Jurkat, Clone E6-1 (cell line): ENCODE data around the gene SYCP2L. TPM values are rescaled to one million over a fixed set of nuclear protein-coding genes. Genes with fewer than 3 reads are reported as not detected.
A peak's percentile ranks its signal among the peaks of the same experiment; 100 is the strongest.
"Not testable (repeated sequence)": the region's sequence is repeated elsewhere in the genome, so short reads cannot be mapped to it uniquely, and the experiment has no call there.

Source experiments
- DNase-seq: peaks from one replicate; pipeline ENCODE4 v3.0.0-alpha.2; 2011; ENCODE audit warnings: low read depth, low spot score
- H3K4me3 ChIP-seq: 2 replicates; pipeline ENCODE4 v1.5.1; 2011; ENCODE audit warnings: mild to moderate bottlenecking, low read length, control low read depth, moderate library complexity
- polyA plus RNA-seq: library from polyadenylated mRNA; unstranded; fragments of >200 nt; gene quantifications from one replicate; pipeline ENCODE4 v1.2.1, GENCODE V29; 2012; ENCODE audit warnings: missing spikeins; ENCODE audit not compliant: insufficient read length, insufficient read depth

The SYCP2L gene
- 1.1 TPM for polyA plus RNA-seq

- no peak for DNase-seq
- H3K4me3 ChIP-seq = no peak within 1 kb of the TSS
Measured at GRCh38 chr6:10886691-10887502, at the start of gene SYCP2L. Gene SYCP2L, plus strand, starts transcription at chr6:10887052. Its CDS starts 75 bp downstream, at chr6:10887127.

GRCh38 chr6:10837622-10837994 is 49.2 kb upstream of the SYCP2L start:
- H3K4me3 ChIP-seq = peak overlapping the region; percentile 49; the same call in 1 of the 2 replicates
- no peak for DNase-seq

GRCh38 chr6:10837995-10838793 is 48.7 kb upstream of the SYCP2L start, which contains the start of gene MAK:
Gene MAK, minus strand, starts transcription at chr6:10838539. Its CDS starts 7,891 bp downstream, at chr6:10830648.
- peak; percentile 71 for DNase-seq
- H3K4me3 ChIP-seq = peak within 1 kb of the TSS; percentile 49

DNA sequence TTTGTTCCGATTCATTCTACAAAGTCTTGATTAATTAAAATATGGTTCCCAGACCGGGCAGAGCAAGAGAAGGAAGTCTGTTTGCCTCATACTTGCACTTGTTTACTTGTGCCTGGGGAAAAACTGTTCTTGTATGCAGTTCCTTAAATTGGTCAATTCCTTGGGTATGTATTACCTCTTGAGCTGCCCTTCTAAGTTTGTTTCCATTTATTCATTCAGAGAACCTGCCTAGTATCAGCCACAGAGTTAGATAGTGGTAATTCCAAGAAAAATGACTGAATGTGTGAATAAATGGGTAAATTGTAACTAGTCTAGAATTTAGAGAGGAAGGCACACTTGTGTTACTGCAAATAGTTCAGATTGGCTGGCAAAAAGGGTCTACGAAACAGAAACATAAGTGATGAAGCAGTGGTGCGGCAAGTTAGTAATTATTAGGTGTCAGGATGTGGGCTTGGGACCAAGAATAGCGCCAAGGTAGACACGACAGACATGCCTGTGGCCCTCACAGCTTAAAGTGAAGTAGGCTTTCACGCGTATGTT is 48.0 kb upstream of the SYCP2L start:
- peak overlapping the region; percentile 49 for H3K4me3 ChIP-seq
- no peak for DNase-seq

GRCh38 chr6:10843554-10843953 is 43.3 kb upstream of the SYCP2L start:
- DNase-seq = no peak

GRCh38 chr6:10847684-10848083 is 39.2 kb upstream of the SYCP2L start:
- DNase-seq = no peak
- no peak overlapping the region for H3K4me3 ChIP-seq

More at GRCh38 chr6:10843554-10843953, 43.3 kb upstream of the SYCP2L start:
- H3K4me3 ChIP-seq = no peak overlapping the region

- no peak overlapping the region for H3K4me3 ChIP-seq
- DNase-seq = no peak
Measured at GRCh38 chr6:10849901-10850300, 37.0 kb upstream of the SYCP2L start.

DNA sequence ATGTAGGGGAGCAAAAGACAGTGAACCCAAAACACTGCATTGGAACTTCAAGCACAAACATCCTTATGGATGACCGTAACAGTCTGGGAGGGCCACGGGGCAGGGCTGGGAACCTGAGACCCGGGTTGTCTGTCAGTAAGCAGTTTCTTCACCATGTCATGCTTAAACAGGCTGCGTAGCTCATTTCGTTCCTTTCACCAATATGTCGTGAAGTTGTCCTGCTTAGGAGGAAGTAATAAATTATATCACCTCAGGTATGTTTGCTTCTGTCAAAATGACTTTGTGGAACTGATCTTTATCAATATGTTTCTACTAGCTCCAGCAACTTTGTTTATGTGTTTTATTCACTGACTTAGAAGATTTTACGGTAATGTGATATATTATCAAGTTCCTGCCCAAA is 36.1 kb upstream of the SYCP2L start:
- no peak overlapping the region for H3K4me3 ChIP-seq
- DNase-seq = no peak

DNA sequence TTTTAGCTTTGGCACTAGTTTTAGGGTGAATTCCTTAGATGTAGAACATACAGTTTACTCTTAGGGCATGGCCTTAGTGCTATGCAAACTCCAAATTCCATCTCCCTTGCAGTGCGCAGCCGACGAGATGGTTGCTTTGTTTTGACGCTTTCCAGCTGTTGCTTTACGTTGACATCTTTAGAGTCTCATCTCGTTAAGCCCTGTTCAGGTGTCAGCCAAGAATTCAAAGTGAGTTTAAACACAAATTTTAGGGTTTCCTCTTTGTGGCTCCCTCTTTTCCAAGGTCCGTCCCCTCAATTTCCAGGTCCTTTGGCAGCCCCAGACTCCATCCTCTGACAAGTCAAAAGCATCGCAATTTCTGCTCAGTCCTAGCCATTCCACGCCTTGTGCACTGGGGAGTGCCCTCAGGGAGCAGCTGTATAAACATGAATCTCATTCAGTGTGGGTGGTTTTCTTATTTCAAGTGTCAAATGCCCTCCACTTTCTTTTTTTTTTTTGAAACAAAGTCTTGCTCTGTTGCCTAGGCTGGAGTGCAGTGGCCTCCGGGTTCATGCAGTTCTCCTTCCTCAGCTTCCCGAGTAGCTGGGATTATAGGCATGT is 34.4 kb upstream of the SYCP2L start:
- no peak for DNase-seq
- no peak overlapping the region for H3K4me3 ChIP-seq

- not testable (repeated sequence) for DNase-seq, H3K4me3 ChIP-seq
Measured at GRCh38 chr6:10853849-10854300, 33.0 kb upstream of the SYCP2L start.

DNA sequence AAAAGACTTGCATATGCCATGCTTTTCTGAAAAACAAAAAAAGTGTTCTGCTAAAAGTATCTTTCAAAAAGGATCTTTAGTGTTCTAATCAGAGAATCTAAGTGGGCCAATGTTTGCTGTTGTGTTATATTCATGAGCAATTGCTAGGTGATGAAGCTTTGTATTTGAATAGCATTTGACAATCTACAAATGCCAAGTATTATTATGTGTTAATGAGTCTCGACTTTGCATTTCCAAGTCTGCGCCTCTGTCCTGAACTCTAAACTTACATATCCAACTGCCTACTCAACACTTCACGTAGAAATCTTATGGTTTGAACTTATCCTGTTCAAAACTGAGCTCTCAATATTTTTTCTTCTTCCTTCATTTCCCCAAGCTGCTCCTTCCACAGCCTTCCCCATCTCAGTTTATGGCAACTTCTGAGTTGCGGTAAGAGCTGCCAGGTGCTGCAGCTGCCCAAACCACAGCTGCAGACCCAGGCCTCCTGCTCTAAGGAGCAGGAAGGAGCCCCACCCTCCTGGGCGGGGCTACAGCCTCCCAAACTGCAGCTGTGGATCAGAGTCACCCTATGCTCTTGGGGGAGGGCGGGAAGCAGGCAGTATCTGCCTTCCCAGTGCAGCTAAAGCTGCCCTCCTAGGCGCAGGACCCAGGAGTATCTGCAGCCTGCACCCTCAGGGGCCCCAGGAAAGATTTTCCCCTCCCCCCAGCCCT is 31.8 kb upstream of the SYCP2L start:
- H3K4me3 ChIP-seq = no peak overlapping the region
- DNase-seq = peak; percentile 89

DNA sequence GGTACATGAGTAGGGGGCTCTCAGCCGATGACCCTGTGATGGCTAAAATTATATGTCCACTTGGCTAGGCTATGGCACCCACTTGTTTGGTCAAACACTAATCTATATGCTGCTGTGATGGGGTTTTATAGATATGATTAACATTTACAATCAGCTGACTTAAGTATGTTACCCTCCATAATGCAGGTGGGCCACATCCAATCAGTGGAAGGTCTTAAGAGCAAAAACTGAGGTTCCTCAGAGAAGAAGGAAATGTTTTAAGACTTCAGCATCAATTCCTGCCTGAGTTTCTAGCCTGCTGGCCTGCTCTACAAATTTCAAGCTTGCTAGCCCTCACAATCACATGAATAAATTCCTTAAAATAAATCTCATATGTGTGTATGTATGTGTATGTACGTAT is 29.6 kb upstream of the SYCP2L start:
- DNase-seq = no peak

GRCh38 chr6:10861086-10861485 is 25.8 kb upstream of the SYCP2L start:
- H3K4me3 ChIP-seq = no peak overlapping the region
- no peak for DNase-seq

More for the DNA sequence above, 29.6 kb upstream of the SYCP2L start:
- H3K4me3 ChIP-seq = no peak overlapping the region

- H3K4me3 ChIP-seq = no peak overlapping the region
- DNase-seq = no peak
Measured at GRCh38 chr6:10862361-10862760, 24.5 kb upstream of the SYCP2L start.

DNA sequence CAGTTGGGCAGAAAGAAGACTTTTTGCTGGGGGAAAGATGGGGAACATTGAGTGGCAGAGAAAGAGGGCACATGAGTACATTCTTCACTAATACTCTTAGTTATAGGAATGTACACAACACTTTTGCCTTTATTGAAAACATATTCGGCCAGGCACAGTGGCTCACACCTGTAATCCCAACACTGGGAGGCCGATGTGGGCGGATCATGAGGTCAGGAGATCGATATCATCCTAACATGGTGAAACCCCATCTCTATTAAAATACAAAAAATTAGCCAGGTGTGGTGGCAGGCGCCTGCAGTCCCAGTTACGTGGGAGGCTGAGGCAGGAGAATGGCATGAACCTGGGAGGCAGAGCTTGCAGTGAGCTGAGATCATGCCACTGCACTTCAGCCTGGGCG is 23.8 kb upstream of the SYCP2L start:
- DNase-seq, H3K4me3 ChIP-seq: not testable (repeated sequence)

- H3K4me3 ChIP-seq, DNase-seq: not testable (repeated sequence)
Measured at GRCh38 chr6:10866709-10867108, 20.1 kb upstream of the SYCP2L start.

DNA sequence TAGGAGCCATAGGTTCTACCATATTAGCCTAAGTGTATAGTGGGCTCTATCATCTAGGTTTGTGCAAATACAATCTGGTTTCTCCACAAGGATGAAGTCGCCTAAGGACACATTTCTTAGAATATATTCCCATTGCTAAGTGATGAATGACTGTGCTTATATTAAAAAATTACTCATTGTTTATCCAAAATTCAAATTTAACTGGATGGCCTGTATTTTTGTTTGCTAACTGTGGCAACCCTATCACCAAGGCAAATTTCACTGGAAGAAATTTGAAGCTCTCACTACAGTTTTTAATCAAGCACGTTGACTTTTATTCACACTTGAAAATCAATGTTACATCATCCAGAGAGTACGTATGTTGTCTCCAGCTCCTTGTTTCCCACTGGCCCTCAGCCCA is 18.9 kb upstream of the SYCP2L start:
- no peak overlapping the region for H3K4me3 ChIP-seq
- DNase-seq = no peak

GRCh38 chr6:10873374-10873773 is 13.5 kb upstream of the SYCP2L start:
- DNase-seq = no peak
- H3K4me3 ChIP-seq = no peak overlapping the region

GRCh38 chr6:10874207-10874606 is 12.6 kb upstream of the SYCP2L start:
- no peak overlapping the region for H3K4me3 ChIP-seq
- no peak for DNase-seq
